Endothelial cell of umbilical vein (primary cell): ENCODE data around the gene NIPBL. TPM values are rescaled to one million over a fixed set of nuclear protein-coding genes. Genes with fewer than 3 reads are reported as not detected.

Source experiments
- BruUV-seq: library from RNA; stranded (reverse); fragments of 400-500 nt; replicated peaks from 2 replicates; lab custom pipeline; 2021; lab: Mats Ljungman, UMichigan
- CTCF ChIA-PET: fragments of 300-600, 350-600 bp; sonication (Branson Sonifier 250); formaldehyde crosslinking; loops from one replicate; lab custom pipeline; 2021; ENCODE audit warnings: antibody characterized with exemption, inconsistent platforms; lab: Charles Lee
- POLR2A ChIA-PET: fragments of 300-600, 350-600 bp; sonication (Branson Sonifier 250); formaldehyde crosslinking; loops from one replicate; lab custom pipeline; 2021; ENCODE audit warnings: antibody characterized with exemption, inconsistent platforms; lab: Charles Lee
- DNase-seq: peaks from one replicate; pipeline ENCODE4 v3.0.0-alpha.2; 2011; ENCODE audit warnings: low read depth, low spot score
- FAIRE-seq: peaks from 2 replicates; lab custom pipeline; 2011; peaks lifted over from hg19 to GRCh38; lab: Jason Lieb, UNC
- H2AFZ ChIP-seq: 2 replicates; pipeline ENCODE4 v1.6.0; 2012; ENCODE audit warnings: low read depth, low read length, control low read depth, inconsistent platforms
- H3K27ac ChIP-seq: 2 replicates; pipeline ENCODE4 v1.5.1; 2011; ENCODE audit warnings: low read depth, mild to moderate bottlenecking, control low read depth, low read length, moderate library complexity; ENCODE audit not compliant: insufficient read depth
- H3K27me3 ChIP-seq, 2 experiments: 2 replicates each; pipeline versions ENCODE4 v1.6.0 to v1.6.1; 2011; ENCODE audit warnings: low read length in 2 of 2, mixed read lengths in 1 of 2; ENCODE audit not compliant: control insufficient read depth in 2 of 2, insufficient read depth in 2 of 2
- H3K36me3 ChIP-seq, 2 experiments: 2 replicates in 1 of 2; 3 replicates in 1 of 2; pipeline ENCODE4 v1.5.1; 2011; ENCODE audit warnings: low read length in 2 of 2, mild to moderate bottlenecking in 1 of 2, moderate library complexity in 1 of 2; ENCODE audit not compliant: control insufficient read depth in 2 of 2, insufficient read depth in 2 of 2; ENCODE audit errors: extremely low read depth in 1 of 2
- H3K4me1 ChIP-seq: 3 replicates; pipeline ENCODE4 v1.5.1; 2011; ENCODE audit warnings: mild to moderate bottlenecking, low read length; ENCODE audit not compliant: control insufficient read depth, insufficient read depth; ENCODE audit errors: extremely low read depth
- H3K4me2 ChIP-seq: 2 replicates; pipeline ENCODE4 v1.6.1; 2011; ENCODE audit warnings: low read length, control low read depth, mixed read lengths; ENCODE audit not compliant: insufficient read depth
- H3K4me3 ChIP-seq, 3 experiments: fragments of 200-600 bp in 1 of 3; sonication (generic), shearing (Covaris generic) in 1 of 3; replicated peaks in 1 of 3; 2 replicates each; pipeline ENCODE4 v1.5.1; 2011 to 2016; ENCODE audit warnings: control low read depth in 3 of 3, low read length in 3 of 3, mild to moderate bottlenecking in 2 of 3, inconsistent platforms in 1 of 3, low read depth in 1 of 3, moderate library complexity in 1 of 3; ENCODE audit not compliant: insufficient read depth in 1 of 3
- H3K79me2 ChIP-seq: 2 replicates; pipeline ENCODE4 v1.6.0; 2012; ENCODE audit warnings: low read length, inconsistent platforms; ENCODE audit not compliant: control insufficient read depth, insufficient read depth
- H3K9ac ChIP-seq: replicated peaks from 2 replicates; pipeline ENCODE3; 2011; ENCODE audit warnings: low read length, control low read depth; ENCODE audit not compliant: insufficient read depth; ENCODE audit errors: extremely low read depth
- H3K9me1 ChIP-seq: replicated peaks from 3 replicates; pipeline ENCODE4 v1.6.0; 2011; ENCODE audit warnings: mild to moderate bottlenecking, low read length; ENCODE audit not compliant: control insufficient read depth, insufficient read depth; ENCODE audit errors: extremely low read depth
- H3K9me3 ChIP-seq: replicated peaks from 2 replicates; pipeline ENCODE4 v1.5.1; 2012; ENCODE audit warnings: low read length, inconsistent platforms; ENCODE audit not compliant: control insufficient read depth, insufficient read depth
- H4K20me1 ChIP-seq: replicated peaks from 2 replicates; pipeline ENCODE3; 2011; ENCODE audit warnings: mild to moderate bottlenecking, low read length; ENCODE audit not compliant: control insufficient read depth, insufficient read depth; ENCODE audit errors: extremely low read depth
- CTCF ChIP-seq, 2 donors: IDR thresholded peaks; 1 replicate in 1 of 2; 2 replicates in 1 of 2; pipeline ENCODE4 v1.5.1; 2011; ENCODE audit warnings: low read length in 2 of 2, mild to moderate bottlenecking in 2 of 2, moderate library complexity in 2 of 2, control low read depth in 1 of 2, inconsistent platforms in 1 of 2, low read depth in 1 of 2; ENCODE audit not compliant: insufficient read depth in 1 of 2; ENCODE audit errors: extremely low read depth in 1 of 2
- EZH2 ChIP-seq: IDR thresholded peaks from 2 replicates; pipeline ENCODE4 v1.6.1; 2012; ENCODE audit warnings: borderline replicate concordance, low read depth, mild to moderate bottlenecking, moderate library complexity, low read length, inconsistent platforms; ENCODE audit not compliant: severe bottlenecking
- FOS ChIP-seq: IDR thresholded peaks from 2 replicates; pipeline ENCODE4 v1.6.1; 2011; ENCODE audit warnings: mild to moderate bottlenecking, low read length, moderate library complexity, borderline replicate concordance; ENCODE audit not compliant: insufficient read depth
- GATA2 ChIP-seq: IDR thresholded peaks from 2 replicates; pipeline ENCODE4 v1.7.0; 2011; ENCODE audit warnings: low read depth, mild to moderate bottlenecking, moderate library complexity, mixed read lengths, low read length; ENCODE audit not compliant: insufficient read length, insufficient read depth
- JUN ChIP-seq: IDR thresholded peaks from 2 replicates; pipeline ENCODE4 v1.6.1; 2011; ENCODE audit warnings: borderline replicate concordance, low read depth; ENCODE audit not compliant: insufficient read length, insufficient read depth
- MAX ChIP-seq: IDR thresholded peaks from 2 replicates; pipeline ENCODE4 v1.6.1; 2011; ENCODE audit not compliant: insufficient read depth, insufficient read length
- MYC ChIP-seq: IDR thresholded peaks from one replicate; pipeline ENCODE4 v1.6.1; 2011; ENCODE audit warnings: mild to moderate bottlenecking, low read depth, low read length
- POLR2A ChIP-seq: IDR thresholded peaks from 2 replicates; pipeline ENCODE4 v1.6.1; 2012; ENCODE audit warnings: low read depth, mild to moderate bottlenecking, control low read depth, low read length
- POLR2AphosphoS5 ChIP-seq: IDR thresholded peaks from 2 replicates; pipeline ENCODE4 v1.6.1; 2012; ENCODE audit warnings: low read depth, mild to moderate bottlenecking, control low read depth, low read length, moderate library complexity; ENCODE audit not compliant: insufficient read depth
- dilution Hi-C: fragments of 300-500 bp; cut with MboI; formaldehyde crosslinking; loops from one replicate; pipeline ENCODE4 v1.15.0; 2019; ENCODE audit warnings: low sequenced_read_pairs; ENCODE audit not compliant: extremely low pct_ligation_motif_present
- intact Hi-C: fragments of 100-400 bp; cut with micrococcal nuclease; formaldehyde crosslinking; loops from one replicate; pipeline ENCODE4 v1.10.0; 2022
- polyA plus RNA-seq, 4 experiments: library from polyadenylated mRNA; depleted of rRNA in 3 of 4; stranded (reverse) in 3 of 4; unstranded in 1 of 4; fragments of >200 nt; gene quantifications; 2 replicates each; pipeline versions ENCODE4 v1.2.1 to v1.2.3, GENCODE V29; 2011 to 2012; ENCODE audit warnings: missing spikeins in 1 of 4
- total RNA-seq: library from RNA; stranded (reverse); gene quantifications from 2 replicates; pipeline ENCODE4 v1.2.3, GENCODE V29; 2021

Gene NIPBL
- total and polyA plus RNA-seq, 2 donors (not counting 3 experiments of a cell fraction or from before 2014, with no cell fraction given): 15.5 to 50.7 TPM

- intact Hi-C loops: no loop called here
- H3K27me3 ChIP-seq: no peaks in the 10 kb centered on the region
- DNase-seq: no peak
- H3K9me3 ChIP-seq: no peaks in the 10 kb centered on the region
- FAIRE-seq: no peak
- POLR2A ChIA-PET: no interaction called here
- H3K27ac ChIP-seq: no peak overlapping the region
- H3K9me1 ChIP-seq: no peaks in the 10 kb centered on the region
- H3K36me3 ChIP-seq: peaks cover 2 to 4% of the 10 kb centered on the region in 2 experiments
- no peaks in the 10 kb centered on the region for H3K79me2 ChIP-seq
- no peak overlapping the region for H2AFZ ChIP-seq
- H3K9ac ChIP-seq: no peak overlapping the region
- H3K4me2 ChIP-seq: no peak overlapping the region
- no peaks in the 10 kb centered on the region for H4K20me1 ChIP-seq
- dilution Hi-C loops: no loop called here
- CTCF ChIA-PET: interaction anchor here (0.9 to 1.8 kb wide), 5 partner anchors 9 to 38 kb away, joined by 4 to 8 read pairs (median 5); no protein-coding TSS in a partner anchor
- no TSS peak for BruUV-seq
- no peak for TF ChIP-seq POLR2AphosphoS5
- TF ChIP-seq CTCF (IDR thresholded peaks at IDR 0.05; ENCODE audit: extremely low read depth in 1 of 2, insufficient read depth in 1 of 2, low read depth in 1 of 2, low read length in 2 of 2): peak in 1 of 2 donors; percentile 7
- H3K4me1 ChIP-seq: peaks cover 7% of the 10 kb centered on the region
- no peak overlapping the region for H3K4me3 ChIP-seq
These were observed 167.1 kb downstream of the NIPBL start for GRCh38 chr5:37043693-37044092.

GRCh38 chr5:37044120-37044519 is 167.6 kb downstream of the NIPBL start:
- no peaks in the 10 kb centered on the region for H3K27me3 ChIP-seq
- H3K4me2 ChIP-seq: no peak overlapping the region
- no peak overlapping the region for H3K9ac ChIP-seq
- no peaks in the 10 kb centered on the region for H3K9me3 ChIP-seq
- DNase-seq (no peak), FAIRE-seq (no peak)
- POLR2A ChIA-PET: no interaction called here
- TF ChIP-seq POLR2AphosphoS5 (no peak), CTCF (IDR thresholded peaks at IDR 0.05; ENCODE audit: extremely low read depth in 1 of 2, insufficient read depth in 1 of 2, low read depth in 1 of 2, low read length in 2 of 2) (no peak), MYC (no peak), EZH2 (no peak), GATA2 (no peak), FOS (no peak), MAX (no peak), JUN (no peak), POLR2A (no peak)
- intact Hi-C loops: no loop called here
- dilution Hi-C loops: no loop called here
- CTCF ChIA-PET: interaction anchor here (0.9 to 1.8 kb wide), 4 partner anchors 9 to 38 kb away, joined by 4 to 8 read pairs (median 5); no protein-coding TSS in a partner anchor
- no peaks in the 10 kb centered on the region for H3K9me1 ChIP-seq
- no peaks in the 10 kb centered on the region for H3K79me2 ChIP-seq
- no peak overlapping the region for H3K4me3 ChIP-seq
- no TSS peak for BruUV-seq
- H3K4me1 ChIP-seq: peaks cover 7% of the 10 kb centered on the region
- peaks cover 3 to 4% of the 10 kb centered on the region in 2 experiments for H3K36me3 ChIP-seq
- no peaks in the 10 kb centered on the region for H4K20me1 ChIP-seq
- no peak overlapping the region for H3K27ac ChIP-seq
- H2AFZ ChIP-seq: no peak overlapping the region
